Measurements from ENCODE around the gene TAS2R41.

DNA sequence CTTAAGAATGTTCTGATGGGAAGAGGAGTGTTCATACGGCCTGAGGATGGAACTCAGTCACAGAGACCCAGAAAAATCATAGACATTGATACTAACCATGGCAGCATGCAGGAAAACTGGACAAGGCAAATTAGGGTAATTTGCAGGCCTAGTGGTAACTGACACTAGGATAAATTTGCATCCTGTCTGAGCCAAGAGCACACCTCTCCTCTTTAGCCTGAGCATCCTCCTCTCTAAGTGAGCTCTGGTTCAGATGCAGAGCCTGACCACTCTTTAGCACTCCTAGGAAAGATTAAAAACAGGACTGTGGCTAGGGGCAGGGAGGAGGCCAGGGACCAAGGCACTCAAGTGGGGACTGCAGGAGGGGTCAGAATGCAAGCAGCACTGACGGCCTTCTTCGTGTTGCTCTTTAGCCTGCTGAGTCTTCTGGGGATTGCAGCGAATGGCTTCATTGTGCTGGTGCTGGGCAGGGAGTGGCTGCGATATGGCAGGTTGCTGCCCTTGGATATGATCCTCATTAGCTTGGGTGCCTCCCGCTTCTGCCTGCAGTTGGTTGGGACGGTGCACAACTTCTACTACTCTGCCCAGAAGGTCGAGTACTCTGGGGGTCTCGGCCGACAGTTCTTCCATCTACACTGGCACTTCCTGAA, at the start of gene TAS2R41:
- TF ChIP-seq, protein P1, sequence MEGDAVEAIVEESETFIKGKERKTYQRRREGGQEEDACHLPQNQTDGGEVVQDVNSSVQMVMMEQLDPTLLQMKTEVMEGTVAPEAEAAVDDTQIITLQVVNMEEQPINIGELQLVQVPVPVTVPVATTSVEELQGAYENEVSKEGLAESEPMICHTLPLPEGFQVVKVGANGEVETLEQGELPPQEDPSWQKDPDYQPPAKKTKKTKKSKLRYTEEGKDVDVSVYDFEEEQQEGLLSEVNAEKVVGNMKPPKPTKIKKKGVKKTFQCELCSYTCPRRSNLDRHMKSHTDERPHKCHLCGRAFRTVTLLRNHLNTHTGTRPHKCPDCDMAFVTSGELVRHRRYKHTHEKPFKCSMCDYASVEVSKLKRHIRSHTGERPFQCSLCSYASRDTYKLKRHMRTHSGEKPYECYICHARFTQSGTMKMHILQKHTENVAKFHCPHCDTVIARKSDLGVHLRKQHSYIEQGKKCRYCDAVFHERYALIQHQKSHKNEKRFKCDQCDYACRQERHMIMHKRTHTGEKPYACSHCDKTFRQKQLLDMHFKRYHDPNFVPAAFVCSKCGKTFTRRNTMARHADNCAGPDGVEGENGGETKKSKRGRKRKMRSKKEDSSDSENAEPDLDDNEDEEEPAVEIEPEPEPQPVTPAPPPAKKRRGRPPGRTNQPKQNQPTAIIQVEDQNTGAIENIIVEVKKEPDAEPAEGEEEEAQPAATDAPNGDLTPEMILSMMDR (IDR thresholded peaks at IDR 0.05) = no peak
- TF ChIP-seq POLR2A (IDR thresholded peaks at IDR 0.05) = no peak
